GM13977 (cell line): ENCODE measurements around the gene INTS3.

Source experiments
- DNase-seq: peaks from one replicate; pipeline ENCODE4 v3.0.0; 2012; ENCODE audit warnings: low spot score
- in situ Hi-C: fragments of 300-500 bp; cut with MboI; formaldehyde crosslinking; loops from one replicate; pipeline ENCODE4 v1.12.0; 2022; ENCODE audit warnings: low sequenced_read_pairs, low pct_unique_long_range_greater_than_20kb, mixed read lengths, inconsistent platforms; ENCODE audit not compliant: unreplicated experiment
- TF ChIP-seq, protein P1 (sequence below): IDR thresholded peaks from 2 replicates; pipeline ENCODE4 v1.5.1; 2012; ENCODE audit warnings: mild to moderate bottlenecking, control low read depth; ENCODE audit not compliant: insufficient read depth; ENCODE audit errors: extremely low read depth, missing control alignments

Gene INTS3

DNA sequence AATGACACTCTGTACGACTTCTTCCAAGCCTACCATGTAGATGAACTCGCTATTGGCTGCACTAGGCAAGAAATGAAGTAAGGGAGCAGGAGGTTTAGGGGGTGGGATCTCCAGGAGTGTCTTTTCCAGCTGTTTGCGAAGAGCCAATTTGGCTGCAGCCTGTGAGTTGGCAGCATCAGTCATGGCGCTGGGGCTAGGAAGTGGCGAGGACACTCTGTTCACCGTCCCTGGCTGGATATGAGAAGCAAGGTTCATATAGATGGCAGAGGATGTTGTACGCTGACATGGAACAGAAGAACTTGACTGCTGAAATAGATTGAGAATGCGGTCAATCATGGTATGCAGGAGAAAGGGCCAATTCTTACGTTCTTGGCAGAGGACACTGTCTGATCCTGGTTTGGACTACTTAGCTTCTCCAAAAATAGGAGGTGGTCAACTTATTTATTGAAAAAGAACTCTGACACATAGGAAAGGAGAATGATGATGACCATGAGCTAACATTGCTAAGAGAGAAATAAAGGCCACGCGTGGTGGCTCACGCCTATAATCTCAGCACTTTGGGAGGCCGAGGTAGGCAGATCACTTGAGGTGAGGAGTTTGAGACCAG lies 88.5 kb downstream of the INTS3 start:
- DNase-seq = no peak
- in situ Hi-C loops = loop anchor here (10.0 kb wide), 1 partner anchor 98 kb away; no protein-coding TSS in a partner anchor
- TF ChIP-seq, protein P1, sequence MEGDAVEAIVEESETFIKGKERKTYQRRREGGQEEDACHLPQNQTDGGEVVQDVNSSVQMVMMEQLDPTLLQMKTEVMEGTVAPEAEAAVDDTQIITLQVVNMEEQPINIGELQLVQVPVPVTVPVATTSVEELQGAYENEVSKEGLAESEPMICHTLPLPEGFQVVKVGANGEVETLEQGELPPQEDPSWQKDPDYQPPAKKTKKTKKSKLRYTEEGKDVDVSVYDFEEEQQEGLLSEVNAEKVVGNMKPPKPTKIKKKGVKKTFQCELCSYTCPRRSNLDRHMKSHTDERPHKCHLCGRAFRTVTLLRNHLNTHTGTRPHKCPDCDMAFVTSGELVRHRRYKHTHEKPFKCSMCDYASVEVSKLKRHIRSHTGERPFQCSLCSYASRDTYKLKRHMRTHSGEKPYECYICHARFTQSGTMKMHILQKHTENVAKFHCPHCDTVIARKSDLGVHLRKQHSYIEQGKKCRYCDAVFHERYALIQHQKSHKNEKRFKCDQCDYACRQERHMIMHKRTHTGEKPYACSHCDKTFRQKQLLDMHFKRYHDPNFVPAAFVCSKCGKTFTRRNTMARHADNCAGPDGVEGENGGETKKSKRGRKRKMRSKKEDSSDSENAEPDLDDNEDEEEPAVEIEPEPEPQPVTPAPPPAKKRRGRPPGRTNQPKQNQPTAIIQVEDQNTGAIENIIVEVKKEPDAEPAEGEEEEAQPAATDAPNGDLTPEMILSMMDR = no peak

DNA sequence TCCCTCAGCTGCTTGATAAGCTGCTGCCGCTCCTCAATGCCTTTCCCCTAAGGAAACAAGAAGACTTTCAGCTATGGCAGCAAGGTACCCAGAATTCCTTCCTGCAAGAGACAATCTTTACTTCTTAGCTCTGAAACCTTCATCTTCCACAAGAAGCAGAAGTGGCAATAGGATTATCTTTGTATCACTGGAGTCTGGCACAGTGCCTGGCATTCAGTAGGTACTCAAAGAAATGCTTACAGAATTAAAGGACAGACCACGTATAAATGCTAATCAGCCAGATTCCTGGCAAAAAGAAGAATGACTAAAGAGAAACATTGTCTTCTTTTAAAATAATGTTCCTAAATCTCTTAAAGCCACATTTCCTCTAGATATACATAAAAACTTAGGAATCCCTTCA lies 91.0 kb downstream of the INTS3 start:
- in situ Hi-C loops = loop anchor here (10.0 kb wide), 1 partner anchor 96 kb away; no protein-coding TSS in a partner anchor
- TF ChIP-seq, protein P1 = no peak
- no peak for DNase-seq
